Measurements from ENCODE around the gene RBM38. TPM values are rescaled to one million over a fixed set of nuclear protein-coding genes. Genes with fewer than 3 reads are reported as not detected.

Gene RBM38
- total and polyA plus RNA-seq, 10 of the 15 experiments (the other 5 are each of a cell fraction or from before 2014, with no cell fraction given) = 0.32 to 118 (median 25.2) TPM

DNA sequence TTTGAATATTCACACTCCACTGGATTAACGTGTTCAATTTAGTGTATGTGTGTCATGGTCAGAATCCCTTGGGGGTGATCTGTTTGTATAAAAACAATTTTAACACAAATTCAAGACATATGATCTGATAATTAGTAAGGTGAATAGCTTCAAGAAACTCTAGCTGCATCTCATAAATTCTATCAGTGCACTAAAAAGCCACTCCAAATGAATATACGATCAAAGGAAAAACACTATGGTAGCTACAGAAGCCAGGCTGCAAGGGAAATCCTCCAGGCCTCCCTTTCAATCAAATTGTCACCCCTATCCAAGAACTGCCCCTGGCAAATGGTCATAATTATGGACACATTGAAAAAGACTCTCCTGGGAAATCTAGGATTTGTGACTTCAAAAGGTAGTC is 49.5 kb upstream of the RBM38 start:
- ChIA-PET SMC1A (ENCODE audit: uncharacterized antibody, unreplicated experiment) (no interaction called here), CTCF (interaction anchor here (1.2 to 1.4 kb wide), 2 partner anchors 9 to 251 kb away, joined by 4 to 5 read pairs; no protein-coding TSS in a partner anchor), POLR2A (no interaction called here), RAD21 (ENCODE audit: unreplicated experiment) (no interaction called here)
- WGBS (ENCODE audit: insufficient coverage, insufficient replicate concordance, low lambda C conversion rate, missing lambda C conversion rate) = 17% methylated on average over 2 of the region's 2 CpGs
- no peak overlapping the region for H3K4me3 ChIP-seq
- ATAC-seq (no peak), FAIRE-seq (no peak), DNase-seq (ENCODE audit: low read depth, low spot score) (no peak)
- H3K4me2 ChIP-seq (ENCODE audit: control insufficient read depth, insufficient read depth) = no peak overlapping the region
- H3K27me3 ChIP-seq (replicated peaks in 1 of 2; ENCODE audit: control insufficient read depth in 2 of 2, insufficient read depth in 2 of 2, low read length in 1 of 2) = 0 out of 4 replicates have a peak, but pooled peaks cover 0 to 3% of the 10 kb centered on the region in 2 experiments
- H4K20me1 ChIP-seq (ENCODE audit: control insufficient read depth, insufficient read depth) = no peaks in the 10 kb centered on the region
- no peaks in the 10 kb centered on the region for H3K9me3 ChIP-seq (replicated peaks; ENCODE audit: control insufficient read depth, insufficient read depth, low read length)
- no peak overlapping the region for H3K9ac ChIP-seq (ENCODE audit: control insufficient read depth, insufficient read depth, low read length)
- H3K27ac ChIP-seq (ENCODE audit: control insufficient read depth, insufficient read depth) = no peak overlapping the region
- in situ Hi-C loops (cut with MboI) = loop anchor here (5.0 kb wide), 2 partner anchors 254 to 789 kb away; no protein-coding TSS in a partner anchor
- no peaks in the 10 kb centered on the region for H3K4me1 ChIP-seq (ENCODE audit: control insufficient read depth, insufficient read depth, low read length)
- no peaks in the 10 kb centered on the region for H3K36me3 ChIP-seq (ENCODE audit: control insufficient read depth in 2 of 2, insufficient read depth in 2 of 2, low read length in 1 of 2)
- intact Hi-C loops (cut with micrococcal nuclease; ENCODE audit: unreplicated experiment) = no loop called here
- no TSS peak for BruUV-seq (replicated peaks)
- H3K79me2 ChIP-seq (ENCODE audit: control insufficient read depth, insufficient read depth, low read length) = no peaks in the 10 kb centered on the region
- TF ChIP-seq, protein P1, sequence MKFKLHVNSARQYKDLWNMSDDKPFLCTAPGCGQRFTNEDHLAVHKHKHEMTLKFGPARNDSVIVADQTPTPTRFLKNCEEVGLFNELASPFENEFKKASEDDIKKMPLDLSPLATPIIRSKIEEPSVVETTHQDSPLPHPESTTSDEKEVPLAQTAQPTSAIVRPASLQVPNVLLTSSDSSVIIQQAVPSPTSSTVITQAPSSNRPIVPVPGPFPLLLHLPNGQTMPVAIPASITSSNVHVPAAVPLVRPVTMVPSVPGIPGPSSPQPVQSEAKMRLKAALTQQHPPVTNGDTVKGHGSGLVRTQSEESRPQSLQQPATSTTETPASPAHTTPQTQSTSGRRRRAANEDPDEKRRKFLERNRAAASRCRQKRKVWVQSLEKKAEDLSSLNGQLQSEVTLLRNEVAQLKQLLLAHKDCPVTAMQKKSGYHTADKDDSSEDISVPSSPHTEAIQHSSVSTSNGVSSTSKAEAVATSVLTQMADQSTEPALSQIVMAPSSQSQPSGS (IDR thresholded peaks at IDR 0.05; ENCODE audit: low read length) = no peak
- TF ChIP-seq SP1 (IDR thresholded peaks at IDR 0.05; ENCODE audit: low read depth, low read length) (no peak), ASH2L (IDR thresholded peaks at IDR 0.05; ENCODE audit: borderline replicate concordance, low read depth) (no peak), ESRRA (IDR thresholded peaks at IDR 0.05; ENCODE audit: low read length) (no peak), NFYA (IDR thresholded peaks at IDR 0.05; ENCODE audit: borderline replicate concordance, low read depth, low read length) (no peak), ZBED1 (IDR thresholded peaks at IDR 0.05; ENCODE audit: borderline replicate concordance) (no peak), SMC3 (IDR thresholded peaks at IDR 0.05; ENCODE audit: borderline replicate concordance, low read length) (no peak), NFIC (IDR thresholded peaks at IDR 0.05; ENCODE audit: low read depth, low read length) (no peak), MEF2B (IDR thresholded peaks at IDR 0.05; ENCODE audit: partially characterized antibody, poor library complexity, severe bottlenecking) (no peak)
- no peak overlapping the region for H2AFZ ChIP-seq (ENCODE audit: control insufficient read depth, low read depth, low read length)

Measured in GM12878 (cell line).